Measurements from ENCODE around the gene HSD17B12.
A peak's percentile ranks its signal among the peaks of the same experiment; 100 is the strongest.

Gene HSD17B12

DNA sequence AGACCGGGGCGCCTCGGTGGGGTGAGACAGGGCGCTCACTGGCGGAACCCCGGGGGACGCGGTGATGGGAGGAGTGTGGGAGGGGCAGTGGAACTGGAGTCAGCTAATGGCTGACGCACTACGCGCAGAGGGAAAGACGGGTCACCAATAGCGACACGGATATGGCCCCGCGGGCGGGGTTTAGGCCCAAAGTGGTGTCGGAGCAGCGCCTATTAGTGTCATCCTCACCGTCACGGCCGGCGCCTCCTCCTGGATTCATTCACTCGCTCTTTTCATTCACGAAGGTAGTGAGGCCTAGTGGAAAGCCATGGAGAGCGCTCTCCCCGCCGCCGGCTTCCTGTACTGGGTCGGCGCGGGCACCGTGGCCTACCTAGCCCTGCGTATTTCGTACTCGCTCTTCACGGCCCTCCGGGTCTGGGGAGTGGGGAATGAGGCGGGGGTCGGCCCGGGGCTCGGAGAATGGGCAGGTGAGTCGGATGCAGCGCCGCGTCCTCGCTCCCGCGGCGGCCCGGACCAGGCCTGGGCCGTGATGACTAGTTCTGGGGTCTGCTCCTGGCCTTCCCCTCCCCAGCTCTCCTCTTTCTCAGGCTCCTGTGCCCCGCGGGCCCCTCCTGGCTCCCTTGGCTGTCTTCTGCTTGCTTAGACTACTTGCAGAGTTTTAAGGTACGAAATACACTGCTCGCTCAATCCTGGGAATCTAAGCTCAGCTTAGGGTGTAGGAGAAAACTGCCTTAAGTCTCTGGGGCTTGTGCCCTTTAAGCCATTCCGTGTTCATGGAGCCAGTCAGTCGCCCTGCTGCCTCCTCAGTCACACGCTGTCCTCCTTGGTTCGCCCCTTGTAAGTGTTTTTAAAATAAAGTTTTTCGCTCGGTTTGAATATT lies at the start of gene HSD17B12:
Gene HSD17B12, plus strand, starts transcription at position 218 of the 880 bp plus-strand sequence. Its CDS starts 90 bp downstream, at position 308.
- Histone ChIP-seq H3K4me1 (ENCODE audit: control insufficient read depth, low read depth, low read length) (peaks cover 16% of the 10 kb centered on the region), H3K4me3 (ENCODE audit: low read length) (peak within 1 kb of the TSS; percentile 99), H3K9ac (ENCODE audit: low read length) (peak within 1 kb of the TSS; percentile 95), H3K9me3 (ENCODE audit: control insufficient read depth, low read depth, low read length) (no peaks in the 10 kb centered on the region), H3K36me3 (ENCODE audit: control insufficient read depth, low read depth, low read length) (peaks cover 7% of the 10 kb centered on the region), H3K27ac (ENCODE audit: low read length) (peak within 1 kb of the TSS; percentile 89), H3K27me3 (ENCODE audit: control insufficient read depth, insufficient read depth, low read length) (no peaks in the 10 kb centered on the region)

- Histone ChIP-seq H3K27me3 (ENCODE audit: control insufficient read depth, insufficient read depth, low read length) (peaks cover 10% of the 10 kb centered on the region), H3K36me3 (ENCODE audit: control insufficient read depth, low read depth, low read length) (no peaks in the 10 kb centered on the region), H3K9me3 (ENCODE audit: control insufficient read depth, low read depth, low read length) (no peaks in the 10 kb centered on the region), H3K9ac (ENCODE audit: low read length) (no peak overlapping the region), H3K4me3 (ENCODE audit: low read length) (no peak overlapping the region), H3K27ac (ENCODE audit: low read length) (no peak overlapping the region), H3K4me1 (ENCODE audit: control insufficient read depth, low read depth, low read length) (no peaks in the 10 kb centered on the region)
These were observed 48.8 kb upstream of the HSD17B12 start for GRCh38 chr11:43631732-43632131.

- no peaks in the 10 kb centered on the region for H3K36me3 ChIP-seq (ENCODE audit: control insufficient read depth, low read depth, low read length)
- H3K4me3 ChIP-seq (ENCODE audit: low read length) = no peak overlapping the region
- peaks cover 10% of the 10 kb centered on the region for H3K27me3 ChIP-seq (ENCODE audit: control insufficient read depth, insufficient read depth, low read length)
- no peak overlapping the region for H3K9ac ChIP-seq (ENCODE audit: low read length)
- H3K9me3 ChIP-seq (ENCODE audit: control insufficient read depth, low read depth, low read length) = no peaks in the 10 kb centered on the region
- no peaks in the 10 kb centered on the region for H3K4me1 ChIP-seq (ENCODE audit: control insufficient read depth, low read depth, low read length)
- H3K27ac ChIP-seq (ENCODE audit: low read length) = no peak overlapping the region
These were observed 48.4 kb upstream of the HSD17B12 start for GRCh38 chr11:43632181-43632580.

DNA sequence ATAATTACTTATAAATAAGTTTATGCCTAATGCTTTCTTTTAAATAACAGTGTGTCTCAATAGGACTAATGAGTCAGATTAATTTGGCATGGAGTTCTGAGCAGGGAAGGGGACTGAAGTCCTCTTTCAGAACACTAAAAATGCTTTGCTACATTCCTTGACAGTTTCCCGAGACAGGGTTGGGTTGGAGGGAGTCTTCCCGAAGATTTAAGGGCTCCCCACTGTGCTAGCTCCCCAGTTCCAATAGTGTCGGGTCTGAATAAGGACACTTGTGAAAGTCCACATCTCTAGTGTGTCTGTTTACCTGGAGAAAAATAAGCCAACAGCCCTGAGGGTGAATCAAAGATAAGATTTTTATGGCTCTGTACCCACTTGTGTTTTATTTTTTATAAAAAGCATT lies 41.8 kb upstream of the HSD17B12 start:
- Histone ChIP-seq H3K27ac (ENCODE audit: low read length) (no peak overlapping the region), H3K27me3 (ENCODE audit: control insufficient read depth, insufficient read depth, low read length) (peaks cover 10% of the 10 kb centered on the region), H3K9ac (ENCODE audit: low read length) (no peak overlapping the region), H3K4me1 (ENCODE audit: control insufficient read depth, low read depth, low read length) (peaks cover 3% of the 10 kb centered on the region), H3K36me3 (ENCODE audit: control insufficient read depth, low read depth, low read length) (no peaks in the 10 kb centered on the region), H3K9me3 (ENCODE audit: control insufficient read depth, low read depth, low read length) (no peaks in the 10 kb centered on the region), H3K4me3 (ENCODE audit: low read length) (no peak overlapping the region)

- no peak overlapping the region for H3K9ac ChIP-seq (ENCODE audit: low read length)
- no peak overlapping the region for H3K27ac ChIP-seq (ENCODE audit: low read length)
- H3K4me3 ChIP-seq (ENCODE audit: low read length) = no peak overlapping the region
- H3K4me1 ChIP-seq (ENCODE audit: control insufficient read depth, low read depth, low read length) = peaks cover 4% of the 10 kb centered on the region
- peaks cover 10% of the 10 kb centered on the region for H3K27me3 ChIP-seq (ENCODE audit: control insufficient read depth, insufficient read depth, low read length)
- H3K36me3 ChIP-seq (ENCODE audit: control insufficient read depth, low read depth, low read length) = no peaks in the 10 kb centered on the region
- H3K9me3 ChIP-seq (ENCODE audit: control insufficient read depth, low read depth, low read length) = no peaks in the 10 kb centered on the region
These were observed 41.3 kb upstream of the HSD17B12 start for GRCh38 chr11:43639224-43639623.

DNA sequence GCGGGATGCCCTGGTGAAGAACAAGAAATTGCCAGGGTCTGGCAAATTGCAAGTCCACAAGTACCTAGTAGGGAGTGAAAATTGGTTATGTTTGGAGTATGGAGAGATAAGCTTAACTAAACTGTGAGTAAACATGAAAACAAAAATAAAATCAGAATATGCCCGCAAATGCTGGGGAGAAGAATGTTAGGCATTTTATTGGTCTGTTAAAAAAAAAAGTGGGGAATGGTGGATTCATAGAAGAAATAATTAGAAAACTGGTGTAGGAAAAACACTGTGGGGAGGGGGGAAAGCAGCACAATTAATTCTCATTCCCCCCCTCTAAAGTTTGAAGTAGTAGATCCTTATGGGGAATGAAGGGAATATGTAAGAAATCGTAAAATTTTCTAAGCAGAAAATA lies 40.6 kb upstream of the HSD17B12 start:
- no peaks in the 10 kb centered on the region for H3K9me3 ChIP-seq (ENCODE audit: control insufficient read depth, low read depth, low read length)
- H3K36me3 ChIP-seq (ENCODE audit: control insufficient read depth, low read depth, low read length) = no peaks in the 10 kb centered on the region
- H3K4me1 ChIP-seq (ENCODE audit: control insufficient read depth, low read depth, low read length) = peaks cover 8% of the 10 kb centered on the region
- H3K27me3 ChIP-seq (ENCODE audit: control insufficient read depth, insufficient read depth, low read length) = peaks cover 10% of the 10 kb centered on the region
- H3K4me3 ChIP-seq (ENCODE audit: low read length) = no peak overlapping the region
- H3K9ac ChIP-seq (ENCODE audit: low read length) = no peak overlapping the region
- H3K27ac ChIP-seq (ENCODE audit: low read length) = no peak overlapping the region

DNA sequence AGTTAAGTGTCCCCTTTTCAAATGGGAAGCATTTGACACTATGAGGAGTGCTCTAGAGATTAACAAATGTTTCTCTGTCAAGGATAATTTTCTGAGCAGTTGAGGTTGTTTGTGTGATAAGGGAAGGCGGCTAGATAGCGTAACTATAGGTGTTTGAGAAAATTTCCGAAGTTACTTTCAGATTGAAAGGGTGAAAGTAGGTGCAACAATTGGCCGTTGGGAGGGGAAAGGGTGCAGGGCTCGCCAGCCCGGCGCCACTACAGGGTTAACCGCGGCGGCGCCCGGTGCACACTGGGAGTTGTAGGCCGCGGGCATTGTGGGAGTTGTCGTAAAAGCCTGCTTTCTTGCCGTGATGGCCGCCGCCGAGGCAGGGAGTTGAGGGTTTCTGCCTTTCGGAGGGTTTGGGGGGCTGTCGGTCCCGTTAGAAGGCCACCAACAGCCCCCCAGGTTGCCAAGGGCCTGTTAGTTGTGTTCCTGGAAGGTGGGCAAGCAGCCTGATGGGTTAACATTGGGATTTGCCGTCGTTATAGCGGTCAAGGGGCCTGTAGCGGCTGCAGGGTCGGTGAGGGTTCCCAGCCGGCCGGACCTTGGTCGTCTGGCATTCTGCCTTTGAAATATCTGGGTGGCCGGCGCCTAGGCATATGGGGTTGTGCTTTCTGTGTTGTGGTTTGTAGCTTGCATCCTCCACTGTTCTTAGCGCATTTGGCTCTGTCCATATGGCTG lies 36.5 kb upstream of the HSD17B12 start:
- peaks cover 8% of the 10 kb centered on the region for H3K27me3 ChIP-seq (ENCODE audit: control insufficient read depth, insufficient read depth, low read length)
- peak overlapping the region; percentile 86 for H3K27ac ChIP-seq (ENCODE audit: low read length)
- H3K9me3 ChIP-seq (ENCODE audit: control insufficient read depth, low read depth, low read length) = no peaks in the 10 kb centered on the region
- H3K9ac ChIP-seq (ENCODE audit: low read length) = peak overlapping the region; percentile 87
- H3K4me3 ChIP-seq (ENCODE audit: low read length) = peak overlapping the region; percentile 99
- no peaks in the 10 kb centered on the region for H3K36me3 ChIP-seq (ENCODE audit: control insufficient read depth, low read depth, low read length)
- H3K4me1 ChIP-seq (ENCODE audit: control insufficient read depth, low read depth, low read length) = peaks cover 11% of the 10 kb centered on the region

GRCh38 chr11:43644621-43645299 lies 35.8 kb upstream of the HSD17B12 start:
- H3K36me3 ChIP-seq (ENCODE audit: control insufficient read depth, low read depth, low read length) = no peaks in the 10 kb centered on the region
- H3K27ac ChIP-seq (ENCODE audit: low read length) = peak overlapping the region; percentile 86
- peak overlapping the region; percentile 99 for H3K4me3 ChIP-seq (ENCODE audit: low read length)

DNA sequence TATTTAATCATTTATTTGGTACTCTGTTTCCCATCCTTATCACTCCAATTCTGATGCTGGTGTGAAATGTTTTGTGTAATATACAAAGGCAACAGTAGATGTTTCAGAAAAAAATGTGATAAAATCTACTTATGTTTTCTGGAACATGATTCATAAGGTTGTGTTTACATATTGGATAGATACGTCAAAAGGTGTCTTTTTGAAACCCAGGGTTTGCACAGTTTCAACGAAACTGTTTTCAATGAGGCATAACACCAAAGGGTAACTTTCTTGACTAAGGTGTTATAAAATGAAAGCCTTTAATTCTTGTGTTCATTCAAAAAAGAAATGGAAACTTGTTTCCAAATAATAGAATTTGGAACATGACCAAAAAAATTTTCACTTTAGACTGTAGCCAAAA lies 33.8 kb upstream of the HSD17B12 start:
- H3K27ac ChIP-seq (ENCODE audit: low read length) = no peak overlapping the region
- no peak overlapping the region for H3K9ac ChIP-seq (ENCODE audit: low read length)
- H3K9me3 ChIP-seq (ENCODE audit: control insufficient read depth, low read depth, low read length) = no peaks in the 10 kb centered on the region

More at GRCh38 chr11:43644621-43645299, 35.8 kb upstream of the HSD17B12 start:
- Histone ChIP-seq H3K9me3 (ENCODE audit: control insufficient read depth, low read depth, low read length) (no peaks in the 10 kb centered on the region), H3K27me3 (ENCODE audit: control insufficient read depth, insufficient read depth, low read length) (peaks cover 1% of the 10 kb centered on the region), H3K9ac (ENCODE audit: low read length) (peak overlapping the region; percentile 87), H3K4me1 (ENCODE audit: control insufficient read depth, low read depth, low read length) (peaks cover 11% of the 10 kb centered on the region)

GRCh38 chr11:43648888-43649287 lies 31.6 kb upstream of the HSD17B12 start:
- Histone ChIP-seq H3K9ac (ENCODE audit: low read length) (no peak overlapping the region), H3K36me3 (ENCODE audit: control insufficient read depth, low read depth, low read length) (no peaks in the 10 kb centered on the region), H3K27me3 (ENCODE audit: control insufficient read depth, insufficient read depth, low read length) (no peaks in the 10 kb centered on the region), H3K4me1 (ENCODE audit: control insufficient read depth, low read depth, low read length) (peaks cover 7% of the 10 kb centered on the region), H3K4me3 (ENCODE audit: low read length) (no peak overlapping the region), H3K27ac (ENCODE audit: low read length) (no peak overlapping the region), H3K9me3 (ENCODE audit: control insufficient read depth, low read depth, low read length) (no peaks in the 10 kb centered on the region)

More for the DNA sequence above, 33.8 kb upstream of the HSD17B12 start:
- Histone ChIP-seq H3K36me3 (ENCODE audit: control insufficient read depth, low read depth, low read length) (no peaks in the 10 kb centered on the region), H3K4me3 (ENCODE audit: low read length) (no peak overlapping the region), H3K4me1 (ENCODE audit: control insufficient read depth, low read depth, low read length) (peaks cover 11% of the 10 kb centered on the region), H3K27me3 (ENCODE audit: control insufficient read depth, insufficient read depth, low read length) (no peaks in the 10 kb centered on the region)

DNA sequence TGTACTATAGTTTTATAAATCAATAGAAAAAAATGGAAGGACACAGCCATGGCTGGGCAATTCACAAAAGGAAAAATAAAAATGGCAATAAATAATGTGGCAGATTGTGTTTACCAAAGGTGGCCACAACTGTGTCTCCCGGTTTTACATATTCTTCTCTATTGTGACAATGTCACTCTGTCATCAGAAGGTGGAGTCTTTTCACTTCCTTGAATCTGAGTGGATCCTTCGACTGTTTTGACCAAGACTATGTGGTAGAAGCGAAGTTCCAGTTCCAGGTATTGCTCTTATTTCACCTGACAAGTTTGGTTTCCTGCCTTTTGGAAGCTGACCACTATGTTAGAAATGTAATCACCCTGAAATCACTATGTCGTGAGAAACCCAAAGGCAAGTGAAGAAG lies 31.0 kb upstream of the HSD17B12 start:
- Histone ChIP-seq H3K4me3 (ENCODE audit: low read length) (no peak overlapping the region), H3K27ac (ENCODE audit: low read length) (no peak overlapping the region), H3K36me3 (ENCODE audit: control insufficient read depth, low read depth, low read length) (no peaks in the 10 kb centered on the region), H3K27me3 (ENCODE audit: control insufficient read depth, insufficient read depth, low read length) (no peaks in the 10 kb centered on the region), H3K9ac (ENCODE audit: low read length) (no peak overlapping the region), H3K9me3 (ENCODE audit: control insufficient read depth, low read depth, low read length) (no peaks in the 10 kb centered on the region), H3K4me1 (ENCODE audit: control insufficient read depth, low read depth, low read length) (peaks cover 7% of the 10 kb centered on the region)
